OCI-LY3 (cell line): ENCODE measurements around the gene UGT1A4.

Source experiments
- EZH2phosphoT487 ChIP-seq: fragments of 200-600 bp; shearing (Covaris generic); IDR thresholded peaks from 2 replicates; pipeline ENCODE4 v1.6.1; 2018; ENCODE audit warnings: antibody characterized with exemption, mixed run types, low read depth
- TF ChIP-seq, protein P1 (sequence below): fragments of 200-600, 300-600 bp; sonication (generic); IDR thresholded peaks from 2 replicates; pipeline ENCODE4 v1.5.1; 2014; ENCODE audit warnings: antibody characterized with exemption, low read length, low read depth

DNA sequence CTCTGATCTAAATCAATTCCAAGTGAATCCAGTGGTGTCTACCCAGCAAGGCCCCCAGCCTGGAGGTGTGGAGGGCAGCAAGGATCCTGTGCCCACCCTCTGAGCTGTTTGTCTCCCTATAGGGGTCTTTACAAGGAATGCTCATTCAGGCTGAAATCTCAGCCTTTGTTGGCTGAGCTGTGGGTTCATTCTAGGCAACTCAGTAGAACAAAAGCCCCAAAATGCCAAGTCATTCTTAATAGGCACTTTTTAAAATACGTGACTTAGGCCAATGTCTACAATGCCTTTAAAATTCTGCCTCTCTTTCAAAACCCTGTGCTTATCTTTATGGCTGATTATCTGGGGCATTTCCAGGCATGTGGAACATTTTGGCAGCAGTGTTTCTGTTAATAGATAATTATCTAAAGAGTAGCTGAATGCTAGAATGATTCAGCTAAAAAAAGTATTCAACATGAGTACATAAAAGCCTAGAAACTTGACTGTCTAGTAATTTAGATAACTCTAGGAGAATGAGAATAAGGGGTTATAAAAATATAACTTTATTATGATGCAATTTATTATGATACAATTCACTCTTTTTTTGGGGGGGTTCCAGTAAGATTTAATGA is 18.4 kb upstream of the UGT1A4 start:
- TF ChIP-seq, protein P1, sequence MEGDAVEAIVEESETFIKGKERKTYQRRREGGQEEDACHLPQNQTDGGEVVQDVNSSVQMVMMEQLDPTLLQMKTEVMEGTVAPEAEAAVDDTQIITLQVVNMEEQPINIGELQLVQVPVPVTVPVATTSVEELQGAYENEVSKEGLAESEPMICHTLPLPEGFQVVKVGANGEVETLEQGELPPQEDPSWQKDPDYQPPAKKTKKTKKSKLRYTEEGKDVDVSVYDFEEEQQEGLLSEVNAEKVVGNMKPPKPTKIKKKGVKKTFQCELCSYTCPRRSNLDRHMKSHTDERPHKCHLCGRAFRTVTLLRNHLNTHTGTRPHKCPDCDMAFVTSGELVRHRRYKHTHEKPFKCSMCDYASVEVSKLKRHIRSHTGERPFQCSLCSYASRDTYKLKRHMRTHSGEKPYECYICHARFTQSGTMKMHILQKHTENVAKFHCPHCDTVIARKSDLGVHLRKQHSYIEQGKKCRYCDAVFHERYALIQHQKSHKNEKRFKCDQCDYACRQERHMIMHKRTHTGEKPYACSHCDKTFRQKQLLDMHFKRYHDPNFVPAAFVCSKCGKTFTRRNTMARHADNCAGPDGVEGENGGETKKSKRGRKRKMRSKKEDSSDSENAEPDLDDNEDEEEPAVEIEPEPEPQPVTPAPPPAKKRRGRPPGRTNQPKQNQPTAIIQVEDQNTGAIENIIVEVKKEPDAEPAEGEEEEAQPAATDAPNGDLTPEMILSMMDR, result no peak
- TF ChIP-seq EZH2phosphoT487, result no peak
